Retinal pigment epithelial cell (primary cell): ENCODE data around the gene GAB2.
A peak's percentile ranks its signal among the peaks of the same experiment; 100 is the strongest.

Experiments
- DNase-seq: peaks from one replicate; pipeline ENCODE4 v3.0.0-alpha.2; 2010; ENCODE audit warnings: low read depth
- H3K4me3 ChIP-seq: 2 replicates; pipeline ENCODE4 v1.5.1; 2011; ENCODE audit warnings: mild to moderate bottlenecking, low read length, control low read depth, moderate library complexity
- TF ChIP-seq, protein P1 (sequence below): conservative IDR thresholded peaks from 2 replicates; pipeline ENCODE4 v1.5.1; 2011; ENCODE audit warnings: low read depth, low read length, control low read depth, inconsistent platforms

The GAB2 gene

GRCh38 chr11:78313898-78314297 is 103.7 kb downstream of the GAB2 start:
- TF ChIP-seq, protein P1, sequence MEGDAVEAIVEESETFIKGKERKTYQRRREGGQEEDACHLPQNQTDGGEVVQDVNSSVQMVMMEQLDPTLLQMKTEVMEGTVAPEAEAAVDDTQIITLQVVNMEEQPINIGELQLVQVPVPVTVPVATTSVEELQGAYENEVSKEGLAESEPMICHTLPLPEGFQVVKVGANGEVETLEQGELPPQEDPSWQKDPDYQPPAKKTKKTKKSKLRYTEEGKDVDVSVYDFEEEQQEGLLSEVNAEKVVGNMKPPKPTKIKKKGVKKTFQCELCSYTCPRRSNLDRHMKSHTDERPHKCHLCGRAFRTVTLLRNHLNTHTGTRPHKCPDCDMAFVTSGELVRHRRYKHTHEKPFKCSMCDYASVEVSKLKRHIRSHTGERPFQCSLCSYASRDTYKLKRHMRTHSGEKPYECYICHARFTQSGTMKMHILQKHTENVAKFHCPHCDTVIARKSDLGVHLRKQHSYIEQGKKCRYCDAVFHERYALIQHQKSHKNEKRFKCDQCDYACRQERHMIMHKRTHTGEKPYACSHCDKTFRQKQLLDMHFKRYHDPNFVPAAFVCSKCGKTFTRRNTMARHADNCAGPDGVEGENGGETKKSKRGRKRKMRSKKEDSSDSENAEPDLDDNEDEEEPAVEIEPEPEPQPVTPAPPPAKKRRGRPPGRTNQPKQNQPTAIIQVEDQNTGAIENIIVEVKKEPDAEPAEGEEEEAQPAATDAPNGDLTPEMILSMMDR, result no peak
- no peak for DNase-seq
- no peak overlapping the region for H3K4me3 ChIP-seq

DNA sequence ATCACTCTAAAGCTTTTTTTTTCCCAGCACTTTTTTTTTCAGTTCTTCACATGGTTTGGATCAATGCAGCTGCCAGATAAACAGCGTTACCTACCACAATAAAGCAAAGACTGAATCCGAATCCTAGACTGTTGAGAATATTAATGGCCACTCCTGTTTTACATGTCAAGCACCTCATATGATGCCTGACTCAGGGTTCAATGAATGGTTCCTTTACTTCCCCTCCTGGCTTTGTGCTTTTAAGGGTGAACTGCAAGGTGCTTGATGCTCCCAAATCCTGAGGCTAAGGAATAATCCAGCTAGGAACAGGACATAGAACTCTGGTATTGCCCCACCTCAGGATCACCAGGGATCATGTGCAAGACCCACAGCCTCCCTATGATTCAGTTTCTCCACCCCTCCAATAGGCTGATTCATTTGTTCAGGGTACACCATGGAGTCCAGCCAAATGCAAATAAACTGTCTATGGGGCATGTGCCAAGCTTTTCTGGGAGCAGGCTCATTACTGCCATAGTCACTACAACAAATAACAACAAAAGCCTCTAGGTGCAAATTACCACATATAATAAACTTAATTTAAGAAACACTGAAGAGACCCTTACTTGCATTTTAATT is 104.3 kb downstream of the GAB2 start:
- DNase-seq, result peak; percentile 73
- H3K4me3 ChIP-seq, result no peak overlapping the region
- TF ChIP-seq, protein P1, result no peak

DNA sequence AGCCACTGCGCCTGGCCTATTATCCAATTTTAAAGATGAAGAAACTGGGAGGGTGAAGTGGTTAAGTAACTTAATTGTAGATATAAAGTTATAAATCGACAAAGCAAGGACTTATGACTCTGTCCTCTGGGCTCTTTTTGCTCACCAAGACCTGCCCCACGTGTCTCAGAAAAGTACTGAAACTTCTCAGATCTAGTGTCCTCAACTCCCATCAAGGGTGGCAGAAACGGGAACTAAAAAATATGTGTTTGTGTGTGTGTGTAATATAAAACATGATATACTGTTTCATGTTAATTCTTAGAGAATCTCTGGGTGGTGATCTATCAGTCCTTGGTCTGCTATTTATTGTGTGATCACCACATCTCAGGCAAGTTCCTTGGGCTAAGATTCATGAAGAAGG is 104.9 kb downstream of the GAB2 start:
- no peak for DNase-seq
- no peak overlapping the region for H3K4me3 ChIP-seq
- TF ChIP-seq, protein P1, result no peak

- DNase-seq, result no peak
- H3K4me3 ChIP-seq, result no peak overlapping the region
- TF ChIP-seq, protein P1, result no peak
These were observed 105.8 kb downstream of the GAB2 start for GRCh38 chr11:78311702-78312371.

GRCh38 chr11:78310500-78310909 is 107.1 kb downstream of the GAB2 start:
- H3K4me3 ChIP-seq, result no peak overlapping the region
- TF ChIP-seq, protein P1, result no peak
- DNase-seq, result no peak

- no peak for DNase-seq
- TF ChIP-seq, protein P1, result no peak
- no peak overlapping the region for H3K4me3 ChIP-seq
These were observed 113.4 kb downstream of the GAB2 start for GRCh38 chr11:78304201-78304600.
